Retinal pigment epithelial cell (primary cell): ENCODE measurements around the gene SPPL2C.

ENCODE experiments used
- DNase-seq: peaks from one replicate; pipeline ENCODE4 v3.0.0-alpha.2; 2010; ENCODE audit warnings: low read depth
- H3K4me3 ChIP-seq: 2 replicates; pipeline ENCODE4 v1.5.1; 2011; ENCODE audit warnings: mild to moderate bottlenecking, low read length, control low read depth, moderate library complexity
- TF ChIP-seq, protein P1 (sequence below): conservative IDR thresholded peaks from 2 replicates; pipeline ENCODE4 v1.5.1; 2011; ENCODE audit warnings: low read depth, low read length, control low read depth, inconsistent platforms

SPPL2C gene, protein sequence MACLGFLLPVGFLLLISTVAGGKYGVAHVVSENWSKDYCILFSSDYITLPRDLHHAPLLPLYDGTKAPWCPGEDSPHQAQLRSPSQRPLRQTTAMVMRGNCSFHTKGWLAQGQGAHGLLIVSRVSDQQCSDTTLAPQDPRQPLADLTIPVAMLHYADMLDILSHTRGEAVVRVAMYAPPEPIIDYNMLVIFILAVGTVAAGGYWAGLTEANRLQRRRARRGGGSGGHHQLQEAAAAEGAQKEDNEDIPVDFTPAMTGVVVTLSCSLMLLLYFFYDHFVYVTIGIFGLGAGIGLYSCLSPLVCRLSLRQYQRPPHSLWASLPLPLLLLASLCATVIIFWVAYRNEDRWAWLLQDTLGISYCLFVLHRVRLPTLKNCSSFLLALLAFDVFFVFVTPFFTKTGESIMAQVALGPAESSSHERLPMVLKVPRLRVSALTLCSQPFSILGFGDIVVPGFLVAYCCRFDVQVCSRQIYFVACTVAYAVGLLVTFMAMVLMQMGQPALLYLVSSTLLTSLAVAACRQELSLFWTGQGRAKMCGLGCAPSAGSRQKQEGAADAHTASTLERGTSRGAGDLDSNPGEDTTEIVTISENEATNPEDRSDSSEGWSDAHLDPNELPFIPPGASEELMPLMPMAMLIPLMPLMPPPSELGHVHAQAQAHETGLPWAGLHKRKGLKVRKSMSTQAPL

DNA sequence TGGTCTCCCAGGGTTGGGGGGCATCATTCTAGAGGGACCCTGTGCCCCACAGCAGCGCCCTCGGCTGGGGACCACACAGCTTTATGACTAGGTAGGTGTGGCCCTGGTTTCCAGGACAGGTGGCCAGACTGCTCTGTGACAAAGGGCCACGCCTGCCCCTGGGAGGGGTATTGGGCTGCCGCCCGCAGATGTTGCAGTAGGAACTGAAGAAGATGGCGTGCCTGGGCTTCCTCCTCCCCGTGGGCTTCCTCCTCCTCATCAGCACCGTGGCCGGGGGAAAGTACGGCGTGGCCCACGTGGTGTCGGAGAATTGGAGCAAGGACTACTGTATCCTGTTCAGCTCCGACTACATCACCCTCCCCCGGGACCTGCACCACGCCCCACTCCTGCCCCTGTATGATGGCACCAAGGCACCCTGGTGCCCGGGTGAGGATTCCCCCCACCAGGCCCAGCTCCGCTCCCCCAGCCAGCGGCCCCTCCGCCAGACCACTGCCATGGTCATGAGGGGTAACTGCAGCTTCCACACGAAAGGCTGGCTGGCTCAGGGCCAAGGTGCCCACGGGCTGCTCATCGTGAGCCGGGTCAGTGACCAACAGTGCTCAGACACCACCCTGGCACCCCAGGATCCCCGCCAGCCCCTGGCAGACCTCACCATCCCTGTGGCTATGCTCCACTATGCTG, at the start of gene SPPL2C:
SPPL2C (plus strand) TSS at position 187 of the 681 bp plus-strand sequence; CDS start at position 213, 26 bp downstream.
- H3K4me3 ChIP-seq: no peak within 1 kb of the TSS
- TF ChIP-seq, protein P1, sequence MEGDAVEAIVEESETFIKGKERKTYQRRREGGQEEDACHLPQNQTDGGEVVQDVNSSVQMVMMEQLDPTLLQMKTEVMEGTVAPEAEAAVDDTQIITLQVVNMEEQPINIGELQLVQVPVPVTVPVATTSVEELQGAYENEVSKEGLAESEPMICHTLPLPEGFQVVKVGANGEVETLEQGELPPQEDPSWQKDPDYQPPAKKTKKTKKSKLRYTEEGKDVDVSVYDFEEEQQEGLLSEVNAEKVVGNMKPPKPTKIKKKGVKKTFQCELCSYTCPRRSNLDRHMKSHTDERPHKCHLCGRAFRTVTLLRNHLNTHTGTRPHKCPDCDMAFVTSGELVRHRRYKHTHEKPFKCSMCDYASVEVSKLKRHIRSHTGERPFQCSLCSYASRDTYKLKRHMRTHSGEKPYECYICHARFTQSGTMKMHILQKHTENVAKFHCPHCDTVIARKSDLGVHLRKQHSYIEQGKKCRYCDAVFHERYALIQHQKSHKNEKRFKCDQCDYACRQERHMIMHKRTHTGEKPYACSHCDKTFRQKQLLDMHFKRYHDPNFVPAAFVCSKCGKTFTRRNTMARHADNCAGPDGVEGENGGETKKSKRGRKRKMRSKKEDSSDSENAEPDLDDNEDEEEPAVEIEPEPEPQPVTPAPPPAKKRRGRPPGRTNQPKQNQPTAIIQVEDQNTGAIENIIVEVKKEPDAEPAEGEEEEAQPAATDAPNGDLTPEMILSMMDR: no peak
- DNase-seq: no peak

DNA sequence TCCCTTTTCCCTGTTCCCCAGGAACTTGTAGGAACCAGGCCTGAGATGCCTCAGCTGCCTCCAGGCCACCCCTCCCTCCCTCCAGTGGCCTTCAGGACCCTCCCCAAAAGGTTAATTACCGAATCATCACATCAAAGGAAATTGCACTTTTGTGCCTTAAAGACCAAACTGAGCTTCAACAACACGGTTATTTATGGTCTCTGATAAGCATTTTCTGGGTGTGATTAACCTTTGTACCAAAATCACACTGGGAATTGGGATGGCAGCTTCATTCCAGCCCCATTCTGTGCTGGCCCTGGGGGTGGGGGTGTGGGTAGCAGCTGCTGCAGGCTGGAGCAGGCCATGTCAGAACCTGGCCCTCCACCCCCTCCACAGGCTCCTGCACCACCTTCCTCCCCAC, 43.9 kb upstream of the SPPL2C start:
- no peak overlapping the region for H3K4me3 ChIP-seq
- TF ChIP-seq, protein P1: no peak
- DNase-seq: no peak

DNA sequence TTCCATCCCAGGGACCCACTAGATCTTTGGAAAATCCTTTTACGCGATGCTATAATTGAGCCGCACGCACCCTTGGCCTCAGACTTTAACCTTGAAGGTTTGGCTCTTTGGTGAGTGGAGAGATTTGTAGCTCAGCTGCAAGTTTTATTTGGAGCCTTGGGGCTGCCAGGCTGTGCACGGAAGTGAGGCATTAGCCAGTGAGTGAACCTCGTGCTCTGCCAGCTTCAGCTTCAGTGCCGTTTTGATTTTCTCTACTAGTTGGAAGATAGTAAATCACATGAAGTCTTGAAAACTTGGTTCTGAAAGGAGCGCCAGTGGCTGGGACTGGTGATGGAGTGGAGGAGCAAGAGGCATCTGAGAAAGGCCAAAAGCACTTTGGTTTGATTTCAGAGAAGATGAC, 43.3 kb upstream of the SPPL2C start:
- no peak overlapping the region for H3K4me3 ChIP-seq
- TF ChIP-seq, protein P1: no peak
- no peak for DNase-seq

DNA sequence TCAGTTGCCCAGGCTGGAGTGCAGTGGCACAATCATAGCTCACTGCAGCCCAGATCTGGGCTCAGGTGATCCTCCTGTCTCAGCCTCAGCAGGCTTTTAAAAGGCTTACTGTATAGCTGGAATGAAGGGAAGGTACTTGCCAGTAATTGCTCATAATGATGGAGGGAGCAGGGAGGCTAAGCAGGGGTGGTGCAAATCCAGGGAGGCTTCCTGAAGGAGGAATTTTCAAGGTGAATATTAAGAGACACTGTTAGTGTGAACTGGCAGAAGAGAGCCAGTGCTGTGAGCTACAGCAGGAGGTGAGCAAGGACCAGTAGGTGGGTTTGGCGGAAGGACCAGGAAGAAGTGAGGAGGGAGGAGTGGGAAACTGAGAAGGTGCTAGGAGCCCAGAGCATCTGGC, 35.8 kb upstream of the SPPL2C start:
- no peak for DNase-seq
- TF ChIP-seq, protein P1: no peak
- no peak overlapping the region for H3K4me3 ChIP-seq

DNA sequence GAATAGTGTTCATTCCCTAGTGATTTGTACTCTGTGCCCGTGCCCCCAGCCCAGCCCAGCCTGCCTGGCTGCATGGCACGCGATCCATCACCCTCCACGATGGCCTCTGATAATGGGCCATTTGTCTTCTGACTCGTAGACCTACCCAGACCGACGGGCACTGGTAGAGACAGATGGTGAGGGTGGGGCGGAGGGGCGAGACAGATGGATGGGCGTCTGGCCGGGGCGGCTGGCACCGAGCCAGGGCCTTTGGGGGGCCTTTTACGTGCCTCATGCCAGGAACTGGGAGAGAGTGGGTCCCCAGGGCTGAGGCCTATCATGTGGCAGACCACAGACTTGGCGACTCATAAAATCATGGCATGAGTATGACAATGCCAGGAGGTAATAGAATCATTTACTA, 35.2 kb upstream of the SPPL2C start:
- no peak for DNase-seq
- TF ChIP-seq, protein P1: no peak

DNA sequence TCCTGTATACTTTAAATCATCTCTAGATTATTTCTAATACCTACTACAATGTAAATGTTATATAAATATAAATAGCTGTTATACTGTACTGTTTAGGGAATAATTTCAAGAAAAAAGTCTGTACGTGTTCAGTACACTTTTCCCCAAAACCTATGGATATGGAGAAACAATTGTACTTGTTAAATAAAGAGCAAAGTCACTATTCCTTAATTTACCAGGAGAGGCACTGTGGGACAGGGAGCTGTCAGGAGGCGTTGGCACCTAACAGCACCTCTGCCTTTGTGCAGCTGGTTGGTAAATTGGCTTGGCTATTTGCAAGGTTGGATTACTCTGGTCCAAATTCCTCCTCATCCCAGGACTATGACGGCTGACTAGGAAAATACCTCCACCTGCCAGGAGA, 32.6 kb upstream of the SPPL2C start:
- TF ChIP-seq, protein P1: peak; percentile 13
- no peak for DNase-seq
- H3K4me3 ChIP-seq: no peak overlapping the region

More for the DNA sequence above, 35.2 kb upstream of the SPPL2C start:
- no peak overlapping the region for H3K4me3 ChIP-seq
